Embryonic facial prominence (tissue), 1 donor: ENCODE results near the gene MINDY1.
A peak's percentile ranks its signal among the peaks of the same experiment; 100 is the strongest.

Source experiments
- DNase-seq: peaks from one replicate; pipeline ENCODE4 v3.0.0-alpha.2; 2016; ENCODE audit errors: extremely low spot score

Gene MINDY1

GRCh38 chr1:151006327-151007052 lies at the start of gene MINDY1:
MINDY1 (minus strand) TSS chr1:151006902; CDS start chr1:151002617, 4,285 bp downstream.
- DNase-seq, result peak; percentile 81

- DNase-seq, result no peak
Measured at GRCh38 chr1:151056149-151056548, 49.4 kb upstream of the MINDY1 start.

- no peak for DNase-seq
Measured at GRCh38 chr1:151055581-151055980, 48.9 kb upstream of the MINDY1 start.

- no peak for DNase-seq
Measured at GRCh38 chr1:151054971-151055547, 48.4 kb upstream of the MINDY1 start.

GRCh38 chr1:151051356-151052009 lies 44.8 kb upstream of the MINDY1 start:
- DNase-seq, result no peak

GRCh38 chr1:151050051-151050688 lies 43.5 kb upstream of the MINDY1 start:
- no peak for DNase-seq

GRCh38 chr1:151049458-151049857 lies 42.8 kb upstream of the MINDY1 start:
- DNase-seq, result no peak

- no peak for DNase-seq
Measured at GRCh38 chr1:151048645-151049032, 41.9 kb upstream of the MINDY1 start.

GRCh38 chr1:151047925-151048644 lies 41.4 kb upstream of the MINDY1 start:
- no peak for DNase-seq

GRCh38 chr1:151047591-151047924 lies 40.9 kb upstream of the MINDY1 start, which contains the start of gene C1orf56:
C1orf56 (plus strand) TSS chr1:151047751; CDS start chr1:151047848, 97 bp downstream.
- no peak for DNase-seq

- DNase-seq, result no peak
Measured at GRCh38 chr1:151043163-151043562, 36.5 kb upstream of the MINDY1 start.

GRCh38 chr1:151039521-151039920 lies 32.8 kb upstream of the MINDY1 start:
- DNase-seq, result no peak

- DNase-seq, result no peak
Measured at GRCh38 chr1:151037032-151037431, 30.3 kb upstream of the MINDY1 start.

- DNase-seq, result no peak
Measured at GRCh38 chr1:151036356-151036755, 29.7 kb upstream of the MINDY1 start, which contains the start of gene BNIPL. BNIPL (plus strand) TSS chr1:151036586; CDS start chr1:151036726, 140 bp downstream.

GRCh38 chr1:151035167-151035566 lies 28.5 kb upstream of the MINDY1 start:
- DNase-seq, result no peak

GRCh38 chr1:151032164-151032563 lies 25.5 kb upstream of the MINDY1 start:
- no peak for DNase-seq

GRCh38 chr1:151026460-151026859 lies 19.8 kb upstream of the MINDY1 start:
- no peak for DNase-seq

- DNase-seq, result no peak
Measured at GRCh38 chr1:151024540-151025146, 17.9 kb upstream of the MINDY1 start.

GRCh38 chr1:151013518-151013917 lies 6.8 kb upstream of the MINDY1 start:
- DNase-seq, result no peak

GRCh38 chr1:151012684-151013471 lies 6.2 kb upstream of the MINDY1 start:
- DNase-seq, result no peak
